Smooth muscle cell of the brain vasculature (primary cell): Measurements from ENCODE around the gene PTRHD1.

Experiments used
- DNase-seq: peaks from one replicate; pipeline ENCODE4 v3.0.0-alpha.2; 2012; ENCODE audit warnings: low read depth, low spot score

PTRHD1 gene

DNA sequence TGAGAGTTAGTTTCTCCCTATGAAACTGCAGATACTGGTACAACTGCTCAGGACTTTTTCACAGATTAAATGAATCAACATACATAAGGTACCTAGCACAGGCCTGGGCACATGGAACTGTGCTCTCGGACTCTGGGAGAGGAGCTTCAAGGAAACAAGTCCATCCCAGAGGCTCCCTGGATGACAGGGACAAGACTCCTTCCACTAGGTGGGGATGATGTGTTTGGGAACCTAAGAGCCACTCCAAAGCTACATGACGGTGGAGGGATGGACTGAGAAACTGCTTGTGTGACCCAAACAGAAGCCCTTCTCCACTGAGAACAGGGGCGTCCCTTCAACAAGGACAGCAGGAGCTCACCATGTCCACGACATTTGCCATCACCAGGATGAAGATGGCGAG is 37.2 kb upstream of the PTRHD1 start:
- no peak for DNase-seq

DNA sequence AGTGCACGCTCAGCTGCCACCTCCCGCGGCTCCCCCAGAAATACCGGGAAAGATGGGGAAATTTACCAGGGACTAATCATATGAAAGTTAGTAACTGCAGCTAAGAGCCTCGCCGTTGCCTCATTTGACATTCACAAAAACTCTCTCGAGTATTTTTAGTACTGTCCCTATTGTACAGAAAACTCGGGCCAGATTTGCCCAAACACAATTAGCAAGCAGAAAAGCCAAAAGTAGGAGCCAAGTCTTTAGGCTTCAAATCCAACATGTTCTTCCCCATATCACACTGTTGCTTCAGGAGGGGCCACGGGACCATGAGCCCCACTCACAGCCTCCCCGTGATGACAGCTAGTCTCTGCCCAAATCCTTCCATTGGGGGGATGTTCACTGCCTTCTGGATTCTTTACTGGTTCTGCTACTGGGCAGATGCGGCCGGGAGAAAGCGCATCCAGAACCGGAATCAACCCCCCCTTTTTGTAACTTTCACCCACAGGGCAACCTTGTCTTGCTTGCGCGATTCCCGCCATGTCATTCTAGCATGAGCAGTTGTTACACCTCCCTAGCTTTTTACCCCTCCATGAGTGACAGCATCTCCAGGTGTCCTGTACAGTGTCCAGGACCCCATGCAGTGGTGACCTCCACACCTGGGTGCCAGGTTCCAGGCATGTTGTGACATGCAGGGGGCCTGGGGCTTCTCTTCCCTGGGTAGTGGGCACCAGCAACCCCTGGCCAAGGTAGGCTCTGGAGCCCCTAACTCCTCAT is 35.2 kb upstream of the PTRHD1 start:
- DNase-seq = no peak

DNA sequence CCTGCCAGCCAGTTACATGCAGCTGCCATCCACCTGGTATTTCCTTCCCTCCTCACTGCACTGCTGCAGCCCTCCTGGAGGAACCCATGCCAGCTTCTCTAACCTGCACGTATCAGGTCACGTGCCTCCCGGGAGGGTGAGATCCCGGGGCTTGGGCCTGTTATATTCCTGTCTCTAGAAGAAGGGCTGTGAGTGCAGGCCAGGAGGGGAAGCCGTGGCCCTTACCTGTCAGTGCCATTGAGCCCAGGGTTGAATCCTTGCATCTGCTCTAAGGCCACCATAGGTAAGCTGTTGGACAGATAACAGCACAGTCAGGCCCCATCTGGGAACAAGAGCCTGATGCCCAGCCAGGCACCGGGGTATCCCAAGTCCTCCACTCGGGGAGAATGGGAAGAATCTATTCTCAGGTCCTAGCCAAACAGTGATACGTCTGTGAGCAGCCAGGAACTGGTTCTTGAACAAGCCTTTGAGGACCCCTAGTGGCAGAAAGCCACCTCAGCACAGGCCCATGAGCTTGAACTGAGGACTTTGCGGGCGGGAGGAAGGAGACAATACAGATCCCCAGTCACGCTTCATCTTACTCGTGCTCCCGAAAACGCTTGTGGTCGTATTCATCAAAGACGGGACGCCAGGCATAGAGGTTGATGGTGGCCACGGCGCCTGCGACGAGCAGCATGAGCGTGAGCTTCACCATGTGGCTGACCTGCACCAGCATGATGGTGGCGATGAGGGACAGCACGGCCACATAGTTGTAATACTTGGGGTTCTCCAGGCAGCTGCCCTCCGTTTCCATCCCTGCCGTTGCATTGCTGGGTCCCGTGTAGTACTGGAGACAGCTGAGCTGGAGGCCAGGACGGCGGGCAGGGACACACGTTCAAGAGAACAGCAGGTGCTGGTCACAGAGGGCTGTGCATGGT is 34.4 kb upstream of the PTRHD1 start:
- peak; percentile 80 for DNase-seq

DNA sequence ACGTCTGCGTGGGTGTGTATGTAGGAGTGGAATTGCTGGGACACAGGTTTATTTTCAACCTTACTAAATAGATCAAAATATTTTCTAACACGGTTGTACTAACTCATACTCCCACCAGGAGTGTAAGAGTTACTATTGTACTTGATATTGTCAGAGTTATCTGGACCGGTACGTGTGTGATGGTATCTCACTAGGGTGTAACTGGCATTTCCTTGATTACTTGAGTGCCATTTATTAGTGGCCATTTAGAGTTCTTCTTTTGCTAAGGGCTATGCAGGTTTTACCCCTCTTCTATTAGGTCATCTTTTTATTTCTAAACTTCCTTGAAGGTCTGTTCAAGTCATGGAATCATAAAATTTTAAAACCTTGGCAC is 33.6 kb upstream of the PTRHD1 start:
- DNase-seq = no peak

DNA sequence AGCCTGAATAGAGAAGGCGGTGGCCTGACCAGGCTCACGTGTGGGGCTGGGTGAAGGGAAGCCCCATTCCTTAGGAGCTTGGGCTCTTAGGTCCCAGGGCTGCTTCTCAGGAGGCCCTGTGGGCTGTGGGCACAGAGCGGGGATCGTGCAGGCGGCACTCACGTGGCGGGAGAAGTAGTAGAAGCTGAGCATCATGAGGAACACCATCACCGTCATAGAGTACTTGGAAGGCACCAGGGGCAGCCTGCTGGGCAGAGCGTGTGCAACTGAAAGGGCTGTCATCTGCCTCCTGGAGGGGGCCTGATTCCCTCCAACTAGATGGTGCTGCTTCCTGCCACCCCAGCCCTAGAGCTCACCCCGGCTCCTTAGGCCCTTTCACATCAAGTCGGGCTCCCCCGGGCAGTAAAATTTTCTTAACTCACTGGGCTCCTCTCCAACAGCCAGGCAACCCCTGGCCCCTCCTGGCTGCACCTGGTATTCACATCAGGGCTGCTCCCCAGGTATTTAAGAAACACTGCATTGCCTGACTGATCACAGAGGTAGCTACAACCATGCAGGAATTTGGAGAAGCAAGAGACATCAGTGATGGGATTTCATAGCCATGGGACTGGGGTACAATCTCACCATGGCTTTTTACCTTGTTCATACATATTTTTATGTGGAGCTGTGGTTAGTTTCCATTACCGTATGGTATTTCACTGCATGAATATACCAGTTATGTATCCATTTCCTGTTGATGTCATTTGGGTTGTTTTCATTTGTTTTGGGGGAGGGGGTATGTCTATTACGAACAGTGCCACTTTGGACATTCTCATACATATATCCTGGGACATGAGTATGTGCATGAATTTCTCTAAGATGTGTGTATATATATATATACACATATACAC is 32.9 kb upstream of the PTRHD1 start:
- no peak for DNase-seq

DNA sequence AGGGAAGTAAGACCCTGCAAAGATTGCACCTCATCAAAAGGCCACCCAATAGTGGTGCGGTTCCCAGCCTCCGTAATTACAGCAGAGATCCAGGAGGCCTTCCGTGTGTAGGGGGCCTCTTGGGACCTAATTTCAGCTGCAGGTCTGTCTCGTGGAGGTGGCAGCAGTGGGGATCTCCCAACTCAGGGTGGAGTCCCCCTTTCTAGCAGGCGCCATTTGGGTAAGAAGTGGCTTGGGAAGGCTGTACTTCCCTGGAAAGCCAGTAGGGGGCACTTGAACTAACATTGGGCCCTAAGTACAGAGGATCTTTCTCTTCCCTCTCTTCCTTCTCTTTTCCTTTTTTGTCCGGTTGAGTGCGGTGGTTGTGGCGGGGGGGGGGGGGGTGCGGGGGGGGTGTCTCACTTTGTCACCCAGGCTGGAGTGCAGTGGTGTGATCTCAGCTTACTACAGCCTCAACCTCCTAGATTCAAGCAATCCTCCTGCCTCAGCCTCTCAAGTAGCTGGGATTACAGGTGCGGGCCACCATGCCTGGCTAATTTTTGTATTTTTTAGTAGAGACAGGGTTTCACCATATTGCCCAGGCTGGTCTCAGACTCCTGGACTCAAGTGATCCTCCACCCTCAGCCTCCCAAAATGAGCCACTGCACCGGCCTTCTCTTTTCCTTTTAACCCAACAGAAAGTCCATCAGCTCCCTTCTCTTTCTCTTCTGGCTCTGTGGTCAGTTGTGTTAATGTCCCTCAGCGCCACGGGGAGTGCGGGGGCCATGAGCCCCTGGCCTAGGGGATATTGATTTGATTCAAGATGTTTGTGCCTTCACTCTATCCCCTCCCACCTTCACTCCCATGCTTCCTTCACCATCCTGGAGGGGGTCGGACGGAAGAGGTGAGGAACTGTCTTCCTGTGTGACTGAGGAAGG is 32.0 kb upstream of the PTRHD1 start:
- no peak for DNase-seq

DNA sequence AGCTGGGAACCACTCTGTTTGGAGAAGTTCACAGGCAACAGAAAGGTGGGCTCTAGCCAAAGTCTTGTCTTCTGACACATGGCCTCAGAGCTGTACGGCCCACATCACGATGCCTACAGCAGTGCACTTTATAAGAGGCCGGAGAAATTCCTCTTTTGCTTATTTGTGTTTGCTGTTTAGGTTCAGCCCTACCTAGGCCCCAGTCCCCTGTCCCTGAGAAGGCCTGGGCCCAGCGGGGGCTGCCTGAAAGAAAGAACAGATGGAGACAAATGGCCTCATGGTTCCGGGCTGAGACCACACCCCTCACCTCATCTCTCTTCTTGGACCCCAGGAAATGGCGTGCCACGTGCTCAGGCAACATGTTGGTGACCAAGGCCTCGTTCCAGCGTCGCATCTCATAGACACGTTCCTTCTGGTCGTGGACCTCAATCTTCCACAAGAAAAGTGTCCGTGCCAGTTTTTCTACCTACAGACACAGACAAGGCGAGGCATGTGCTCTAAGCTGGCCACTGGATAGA is 30.9 kb upstream of the PTRHD1 start:
- DNase-seq = no peak

DNA sequence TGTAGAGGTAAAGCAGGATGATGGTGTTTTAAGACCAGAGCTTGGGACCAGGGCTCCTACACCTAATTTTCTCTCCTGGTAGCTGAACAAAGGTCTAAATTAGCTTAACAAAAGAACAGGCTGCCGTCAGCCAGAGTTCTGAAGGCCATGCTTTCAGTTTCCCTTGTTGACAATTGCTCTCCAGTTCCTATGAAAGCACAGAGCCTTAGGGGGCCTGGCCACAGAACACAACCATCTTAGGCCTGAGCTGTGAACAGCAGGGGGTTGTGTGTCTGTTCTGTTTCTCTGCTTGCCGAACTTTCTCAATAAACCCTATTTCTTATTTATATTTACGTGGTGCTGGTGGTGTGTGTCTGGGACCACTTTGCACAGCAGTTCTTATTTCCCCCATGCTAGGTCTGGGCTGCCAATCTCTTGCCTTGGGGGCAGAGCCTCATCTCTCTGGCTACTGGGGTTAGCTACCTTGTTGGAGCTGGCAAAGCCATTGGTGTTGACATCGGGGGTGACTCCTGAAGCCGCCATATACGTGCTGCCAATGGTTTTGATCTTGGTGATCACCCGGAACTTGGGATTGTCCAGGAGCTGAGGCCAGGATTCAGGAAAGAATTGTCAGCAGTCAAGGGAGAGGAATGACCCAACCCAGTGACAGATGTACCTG is 29.0 kb upstream of the PTRHD1 start:
- peak; percentile 93 for DNase-seq

DNA sequence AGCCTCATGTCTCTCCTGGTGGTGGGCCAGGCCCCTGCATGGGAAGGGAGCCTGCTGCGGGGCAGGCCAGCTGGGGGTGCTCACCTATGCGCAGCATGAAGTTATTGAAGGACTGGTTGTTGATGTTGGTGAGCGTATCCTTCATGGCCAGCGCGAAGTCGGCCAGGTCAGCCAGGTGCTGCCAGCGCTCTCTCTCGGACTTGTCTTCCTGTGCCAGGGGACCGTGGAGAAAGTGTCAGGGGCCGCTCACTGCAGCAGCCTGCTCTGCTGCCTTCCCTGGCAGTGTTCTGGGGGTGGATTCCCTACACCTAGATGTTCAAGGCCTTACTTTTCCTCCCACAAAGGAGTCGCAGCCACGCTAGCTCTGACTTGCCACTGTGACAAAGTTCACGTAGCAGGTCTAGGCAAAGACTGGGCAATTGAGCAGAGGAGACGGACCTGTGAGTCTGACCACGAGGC is 28.3 kb upstream of the PTRHD1 start:
- no peak for DNase-seq

DNA sequence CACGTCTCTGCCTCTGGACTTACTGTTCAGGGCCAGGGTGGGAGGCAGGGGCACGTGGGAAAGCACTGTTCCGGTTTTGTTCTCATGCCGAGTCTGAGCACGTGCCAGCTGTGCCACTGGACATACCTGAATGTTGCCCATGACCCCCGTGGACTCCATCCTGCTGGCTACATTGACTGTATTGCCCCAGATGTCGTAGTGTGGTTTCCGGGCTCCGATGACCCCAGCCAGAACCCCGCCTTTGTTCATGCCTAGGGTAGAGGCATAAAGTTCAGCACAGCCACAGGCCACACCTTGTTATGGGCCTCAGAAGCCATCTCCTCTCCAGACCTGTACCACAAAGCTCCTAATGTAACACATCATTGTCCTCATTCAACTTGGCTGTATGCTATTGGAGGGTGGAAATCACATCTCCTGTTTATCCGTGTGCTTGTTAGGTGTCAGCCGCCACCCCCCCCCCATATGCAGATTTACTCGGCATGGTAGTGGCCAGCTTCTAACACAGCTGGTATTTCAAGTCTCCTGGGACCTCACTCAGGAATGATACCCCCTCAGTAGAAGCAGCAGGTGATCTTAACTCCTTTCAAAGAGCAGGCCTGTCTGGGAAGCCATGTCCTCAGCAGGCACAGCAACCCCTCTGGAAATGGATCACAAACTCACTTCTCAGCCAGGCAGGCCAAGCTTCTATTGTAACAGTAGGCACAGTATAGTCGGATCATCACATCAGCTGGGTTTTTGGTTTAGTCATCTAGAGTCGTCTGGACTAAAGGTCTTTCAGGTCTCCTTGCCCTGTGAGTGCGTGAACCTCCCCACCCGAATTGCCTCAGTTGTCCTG is 27.6 kb upstream of the PTRHD1 start:
- no peak for DNase-seq

DNA sequence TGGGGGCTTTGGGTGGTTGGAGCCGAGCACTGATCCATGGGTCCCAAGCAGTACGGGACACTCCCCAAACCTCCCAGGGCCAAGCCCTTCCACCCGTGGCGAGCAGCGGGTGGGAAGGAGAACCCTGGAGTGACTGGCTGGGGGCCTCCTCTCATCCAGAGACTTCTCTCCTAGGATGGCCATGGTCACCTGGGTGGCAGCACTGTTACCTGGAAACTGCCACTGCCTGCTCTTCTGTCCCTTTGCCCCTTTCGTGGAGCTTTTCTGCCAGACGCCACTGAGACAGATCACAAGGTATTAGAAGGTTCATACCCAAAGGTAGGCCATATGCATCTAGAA is 27.0 kb upstream of the PTRHD1 start:
- no peak for DNase-seq

DNA sequence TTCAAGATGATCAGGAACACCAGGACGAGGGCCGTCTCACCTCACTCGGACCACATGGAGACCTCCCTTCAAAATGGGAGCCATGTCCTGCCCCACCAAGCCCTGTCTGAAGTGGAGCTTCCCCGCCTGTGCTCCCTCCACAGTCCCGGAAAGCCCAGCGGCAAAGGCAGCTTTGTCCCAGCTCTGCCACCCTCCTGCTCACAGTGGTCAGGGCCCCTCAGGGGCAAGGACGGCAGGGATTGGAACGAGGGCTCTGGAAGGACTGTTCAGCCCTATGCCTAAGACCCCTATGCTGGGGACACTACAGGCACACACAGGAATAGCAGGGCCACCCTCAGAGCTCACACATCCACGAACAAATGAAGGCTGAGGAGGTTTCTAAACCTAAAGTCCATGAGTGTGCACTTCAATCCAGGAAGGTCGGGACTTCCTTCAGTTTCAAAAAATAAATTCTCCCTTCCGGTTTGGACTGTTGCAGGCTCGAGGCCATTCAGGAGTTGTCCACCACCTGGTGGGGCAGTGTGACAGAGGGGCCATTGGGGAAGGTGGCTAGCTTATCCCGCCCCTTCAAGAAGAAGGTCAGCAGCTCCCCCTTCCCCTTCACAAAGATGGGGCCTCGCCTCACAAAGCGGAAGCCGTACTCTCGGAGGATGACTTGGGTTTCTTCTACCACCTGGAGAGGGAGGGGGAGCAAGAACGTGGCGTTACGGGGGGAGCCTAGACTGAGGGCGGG is 26.4 kb upstream of the PTRHD1 start:
- DNase-seq = no peak

DNA sequence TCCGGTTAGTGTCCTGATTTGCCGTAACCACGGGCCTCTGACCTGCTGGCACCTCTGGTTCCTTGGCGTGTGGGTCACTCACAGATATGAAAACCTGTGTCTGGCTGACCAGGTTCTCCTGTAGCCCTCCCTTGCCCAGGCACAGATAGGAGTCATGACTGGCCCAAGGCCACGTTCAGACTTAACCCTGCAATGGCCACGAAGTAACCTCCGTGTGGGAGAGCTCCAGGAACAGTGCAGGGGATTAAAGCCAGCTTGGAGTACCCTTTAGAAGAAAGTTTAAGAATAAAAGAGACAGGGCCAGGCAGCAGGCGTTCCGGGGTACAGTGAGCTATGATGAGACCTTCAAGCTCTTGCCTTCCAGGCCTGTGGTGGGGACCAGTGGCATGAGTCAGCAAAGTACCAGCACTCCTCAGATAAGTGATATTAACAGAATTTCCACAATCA is 25.6 kb upstream of the PTRHD1 start:
- DNase-seq = no peak

DNA sequence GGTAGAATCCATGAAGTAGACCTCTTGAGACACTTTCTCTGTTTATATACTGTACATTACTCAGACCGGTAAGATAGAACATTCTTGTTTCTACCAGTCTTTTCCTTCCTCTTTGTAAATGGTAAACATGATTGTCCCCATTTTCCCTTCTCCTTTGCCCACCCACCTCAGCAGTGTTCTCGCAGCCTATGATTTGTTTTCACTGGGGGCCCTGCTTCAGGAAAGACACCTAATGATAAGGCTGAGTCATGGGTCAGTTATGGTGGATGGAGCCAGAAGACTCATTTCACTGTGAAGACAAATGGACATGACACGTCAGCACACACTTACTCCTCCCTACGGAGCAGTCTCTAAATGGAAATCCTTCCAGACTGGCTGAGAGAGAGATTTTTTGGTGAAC is 23.7 kb upstream of the PTRHD1 start:
- DNase-seq = no peak

DNA sequence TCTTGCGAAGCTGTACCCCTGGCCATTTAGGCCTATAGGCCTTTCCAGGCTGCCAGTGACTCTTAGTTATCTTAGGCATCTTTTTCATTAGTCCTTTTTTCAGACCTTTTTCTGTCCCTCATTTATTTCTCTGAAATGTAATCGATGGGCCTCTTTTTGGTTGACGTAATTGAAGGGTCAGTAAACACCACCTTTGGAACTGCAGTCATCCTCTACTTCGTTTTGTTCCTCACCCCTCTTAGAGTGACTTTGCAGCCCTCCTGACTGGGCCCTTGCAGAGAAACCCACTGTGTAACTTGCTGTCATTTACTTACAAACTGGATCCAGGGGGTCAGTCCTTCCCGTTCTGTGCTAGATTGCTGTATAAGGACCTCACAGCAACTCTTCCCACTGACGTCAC is 23.2 kb upstream of the PTRHD1 start:
- no peak for DNase-seq

DNA sequence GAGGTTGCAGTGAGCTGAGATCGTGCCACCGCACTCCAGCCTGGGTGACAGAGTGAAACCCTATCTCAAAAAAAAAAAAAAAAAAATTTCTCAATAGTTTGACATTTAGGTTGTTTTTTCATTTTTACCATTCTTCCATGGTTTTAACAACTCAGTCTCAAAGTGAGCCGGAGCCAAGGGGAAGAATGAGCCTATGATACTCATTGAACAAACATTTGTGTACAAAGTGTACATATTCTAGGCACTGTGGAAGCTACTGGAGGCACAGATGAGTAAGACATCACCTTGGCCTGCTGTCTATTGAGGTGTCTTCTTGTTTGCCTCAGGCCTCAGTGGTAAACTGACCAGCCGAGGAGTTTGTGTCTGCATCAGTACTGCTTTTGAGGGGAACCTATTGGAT is 22.0 kb upstream of the PTRHD1 start:
- no peak for DNase-seq

DNA sequence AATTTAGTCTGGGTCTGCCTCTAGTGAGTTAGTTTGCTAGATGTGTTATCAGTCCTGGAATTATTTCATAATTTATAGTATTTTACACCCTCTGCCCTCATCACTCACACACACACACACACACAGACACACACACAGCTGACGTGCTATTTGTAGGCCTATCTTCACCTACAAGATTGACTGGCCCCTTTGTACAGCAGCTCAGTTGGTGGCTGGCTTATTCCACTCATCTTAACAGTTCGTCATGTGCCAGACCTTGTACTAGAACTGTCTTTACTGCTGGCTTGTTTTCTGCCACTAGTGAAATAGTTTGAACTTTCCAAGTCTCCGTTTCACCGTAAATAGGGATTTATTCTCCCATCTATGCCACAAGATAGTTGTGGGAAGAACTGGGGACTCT is 21.3 kb upstream of the PTRHD1 start:
- DNase-seq = no peak

DNA sequence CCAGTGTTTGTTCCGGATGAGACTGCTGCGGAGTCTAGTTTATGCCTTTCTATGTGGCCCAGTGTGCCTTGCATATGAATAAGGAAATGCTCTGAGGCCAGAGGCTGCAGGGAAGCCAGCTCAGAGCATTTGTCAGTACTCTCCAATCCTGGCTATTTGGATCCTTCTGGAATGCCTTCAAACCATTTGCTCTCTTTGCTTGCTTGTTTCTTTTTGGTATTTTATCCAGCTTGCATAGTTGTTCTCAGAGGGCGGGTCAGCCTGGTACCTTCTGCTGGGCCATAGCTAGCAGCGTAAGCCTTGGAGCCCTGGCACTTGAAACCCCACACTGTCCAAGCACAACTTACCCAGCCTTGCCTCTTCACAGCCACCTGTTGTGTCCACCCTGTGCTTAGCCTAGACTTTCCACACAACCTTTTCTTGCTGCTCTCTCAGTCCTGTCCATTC is 20.5 kb upstream of the PTRHD1 start:
- no peak for DNase-seq
